CD14-positive monocyte (primary cell): Measurements from ENCODE around the gene CSK. TPM values are rescaled to one million over a fixed set of nuclear protein-coding genes. Genes with fewer than 3 reads are reported as not detected.

ENCODE experiments used
- DNase-seq, 3 donors: peaks; one replicate each; pipeline ENCODE4 v3.0.0-alpha.2; 2011 to 2022
- H2AFZ ChIP-seq: 2 replicates; pipeline ENCODE4 v1.6.0; 2012; ENCODE audit warnings: mild to moderate bottlenecking, low read depth, low read length, inconsistent platforms; ENCODE audit not compliant: insufficient read depth, poor library complexity, severe bottlenecking
- H3K27ac ChIP-seq, 2 donors: 1 replicate in 1 of 2; 2 replicates in 1 of 2; pipeline ENCODE4 v1.5.1; 2012 to 2013; ENCODE audit warnings: low read length in 2 of 2, control low read depth in 1 of 2, inconsistent platforms in 1 of 2, low read depth in 1 of 2, mild to moderate bottlenecking in 1 of 2
- H3K27me3 ChIP-seq, 2 donors: one replicate each; pipeline versions ENCODE4 v1.6.0 to v1.6.1; 2011 to 2013; ENCODE audit warnings: low read length in 2 of 2; ENCODE audit not compliant: control insufficient read depth in 2 of 2, insufficient read depth in 2 of 2
- H3K36me3 ChIP-seq, 2 donors: replicated peaks in 1 of 2; 1 replicate in 1 of 2; 2 replicates in 1 of 2; pipeline versions ENCODE4 v1.5.1 to v1.6.1; 2012 to 2013; ENCODE audit warnings: low read length in 2 of 2, control low read depth in 1 of 2, inconsistent platforms in 1 of 2, mild to moderate bottlenecking in 1 of 2; ENCODE audit not compliant: insufficient read depth in 2 of 2, control insufficient read depth in 1 of 2
- H3K4me1 ChIP-seq, 2 donors: 1 replicate in 1 of 2; 2 replicates in 1 of 2; pipeline versions ENCODE4 v1.5.1 to v1.6.1; 2012 to 2013; ENCODE audit warnings: low read length in 2 of 2, control low read depth in 1 of 2, inconsistent platforms in 1 of 2, mild to moderate bottlenecking in 1 of 2, moderate library complexity in 1 of 2; ENCODE audit not compliant: insufficient read depth in 2 of 2, control insufficient read depth in 1 of 2
- H3K4me2 ChIP-seq: replicated peaks from 2 replicates; pipeline ENCODE3; 2012; ENCODE audit warnings: low read length, moderate library complexity, mild to moderate bottlenecking; ENCODE audit not compliant: poor library complexity, severe bottlenecking; ENCODE audit errors: extremely low read depth
- H3K4me3 ChIP-seq, 3 experiments: fragments of 200-600 bp in 1 of 3; sonication (generic) in 1 of 3; replicated peaks in 1 of 3; 1 replicate in 2 of 3; 2 replicates in 1 of 3; pipeline ENCODE4 v1.5.1; 2011 to 2013; ENCODE audit warnings: low read length in 3 of 3, mild to moderate bottlenecking in 3 of 3, control low read depth in 2 of 3, low read depth in 2 of 3, inconsistent platforms in 1 of 3, moderate library complexity in 1 of 3
- H3K79me2 ChIP-seq: 2 replicates; pipeline ENCODE4 v1.6.0; 2012; ENCODE audit warnings: mild to moderate bottlenecking, control low read depth, inconsistent platforms, low read length, moderate library complexity; ENCODE audit not compliant: insufficient read depth
- H3K9ac ChIP-seq: 2 replicates; pipeline ENCODE4 v1.6.0; 2017; ENCODE audit warnings: low read length, mild to moderate bottlenecking; ENCODE audit not compliant: insufficient read depth, poor library complexity, severe bottlenecking
- H3K9me3 ChIP-seq, 2 donors: replicated peaks in 1 of 2; 1 replicate in 1 of 2; 2 replicates in 1 of 2; pipeline versions ENCODE4 v1.5.1 to v1.6.1; 2012 to 2013; ENCODE audit warnings: low read length in 2 of 2, control low read depth in 1 of 2; ENCODE audit not compliant: control insufficient read depth in 1 of 2, insufficient read depth in 1 of 2
- H4K20me1 ChIP-seq: 2 replicates; pipeline ENCODE4 v1.6.0; 2012; ENCODE audit warnings: mild to moderate bottlenecking, low read length, control low read depth, moderate library complexity; ENCODE audit not compliant: insufficient read depth
- H3K27ac Mint-ChIP-seq, 7 donors: one replicate each; pipeline ENCODE4 v1.8.0; 2020; ENCODE audit warnings: mild to moderate bottlenecking in 7 of 7, mixed read lengths in 7 of 7, moderate library complexity in 6 of 7, inconsistent platforms in 2 of 7
- H3K27me3 Mint-ChIP-seq, 3 donors: one replicate each; pipeline ENCODE4 v1.8.0; 2021 to 2022; ENCODE audit warnings: low read depth in 3 of 3, mild to moderate bottlenecking in 3 of 3, mixed read lengths in 3 of 3, moderate library complexity in 3 of 3, inconsistent platforms in 1 of 3
- H3K36me3 Mint-ChIP-seq, 2 donors: one replicate each; pipeline ENCODE4 v1.8.0; 2020; ENCODE audit warnings: mixed read lengths in 2 of 2, inconsistent platforms in 1 of 2, mild to moderate bottlenecking in 1 of 2
- H3K4me1 Mint-ChIP-seq: one replicate; pipeline ENCODE4 v1.8.0; 2020; ENCODE audit warnings: mild to moderate bottlenecking, mixed read lengths
- H3K4me3 Mint-ChIP-seq, 2 donors: one replicate each; pipeline ENCODE4 v1.8.0; 2020; ENCODE audit warnings: mild to moderate bottlenecking in 2 of 2, mixed read lengths in 2 of 2, moderate library complexity in 1 of 2
- H3K9me3 Mint-ChIP-seq, 7 donors: one replicate each; pipeline ENCODE4 v1.8.0; 2020 to 2022; ENCODE audit warnings: mixed read lengths in 7 of 7, mild to moderate bottlenecking in 6 of 7, moderate library complexity in 6 of 7, inconsistent platforms in 2 of 7
- WGBS: methylation state at CpG from one replicate; pipeline ENCODE4 v1.1.5; 2013; ENCODE audit warnings: missing lambda C conversion rate; ENCODE audit not compliant: insufficient coverage; 5-methylcytosine and 5-hydroxymethylcytosine counted together
- intact Hi-C, 2 donors: fragments of 100-400 bp; cut with micrococcal nuclease; formaldehyde crosslinking; loops; one replicate each; pipeline versions ENCODE4 v1.15.0 to v1.15.1; 2023
- polyA plus RNA-seq, 3 donors: library from polyadenylated mRNA; depleted of rRNA in 1 of 3; unstranded in 2 of 3; stranded (reverse) in 1 of 3; fragments of 300-500 nt in 2 of 3; fragments of >200 nt in 1 of 3; fragmentation: Illumina TruSeq in 2 of 3; gene quantifications; 1 replicate in 2 of 3; 2 replicates in 1 of 3; pipeline ENCODE4 v1.2.3, GENCODE V29; 2012 to 2021
- TF ChIP-seq, protein P1 (sequence below): fragments of 200-600 bp; IDR thresholded peaks from one replicate; pipeline ENCODE4 v1.8.0; 2022; ENCODE audit warnings: antibody characterized with exemption, mild to moderate bottlenecking

CSK gene
- polyA plus RNA-seq, 3 donors, result 79.0 to 426 (median 106) TPM

DNA sequence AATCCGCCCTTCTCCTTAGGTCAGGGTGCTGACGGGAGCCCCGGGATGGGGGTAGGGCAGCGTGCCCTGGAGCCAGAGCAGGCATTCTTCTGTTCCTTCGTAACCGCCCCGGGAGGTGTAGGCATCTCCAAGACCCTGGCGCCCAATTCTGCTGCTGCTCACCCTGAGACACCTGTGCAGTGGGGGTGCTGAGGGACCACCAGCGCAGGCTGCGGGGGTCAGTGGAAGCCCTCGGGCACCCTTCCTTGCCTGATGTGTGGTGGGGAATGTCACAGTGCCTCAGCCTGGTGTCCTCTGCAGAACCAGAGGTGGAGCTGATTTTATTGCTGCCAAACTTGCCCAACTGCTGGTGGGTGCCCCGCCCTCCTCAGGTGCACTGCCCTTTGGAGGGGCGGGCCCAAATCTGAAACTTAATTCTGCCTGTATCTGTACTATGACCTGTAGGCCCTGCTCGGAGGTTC, 7.3 kb downstream of the CSK start:
- peak overlapping the region; percentile 94 to 95 for H3K4me3 Mint-ChIP-seq

DNA sequence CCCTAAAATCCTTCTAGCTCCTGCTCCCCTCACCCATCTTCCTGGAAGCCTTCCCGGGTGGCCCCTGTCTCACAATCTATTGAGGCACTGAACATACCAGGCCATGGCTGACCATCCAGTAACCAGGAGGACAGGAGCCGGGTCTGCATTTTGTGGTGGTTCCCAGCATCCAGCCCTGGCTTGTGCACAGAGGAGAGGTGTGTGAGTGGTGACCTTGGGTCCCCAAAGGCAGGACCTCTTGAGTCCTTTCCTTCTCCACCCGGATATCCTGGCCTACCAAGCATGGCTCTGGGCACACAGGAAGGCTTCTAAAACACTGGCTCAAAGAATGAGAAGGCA, 7.8 kb downstream of the CSK start:
- 0% methylated on average over 1 of the region's 3 CpGs for WGBS
- peaks cover 36% of the 10 kb centered on the region for H4K20me1 ChIP-seq

More for the DNA sequence above, 7.3 kb downstream of the CSK start:
- H3K9me3 ChIP-seq, result no peaks in the 10 kb centered on the region
- DNase-seq, result no peak
- WGBS, result 4% methylated on average over 14 of the region's 14 CpGs
- H3K27me3 ChIP-seq, result no peaks in the 10 kb centered on the region
- peaks cover 94% of the 10 kb centered on the region for H3K79me2 ChIP-seq
- peaks cover 31% of the 10 kb centered on the region for H4K20me1 ChIP-seq
- peak overlapping the region; percentile 96 to 97 for H3K27ac ChIP-seq
- peaks cover 12 to 28% of the 10 kb centered on the region in 2 donors for H3K36me3 ChIP-seq
- peaks cover 97 to 100% of the 10 kb centered on the region in 2 donors for H3K4me1 ChIP-seq
- H3K36me3 Mint-ChIP-seq, result peaks cover 40 to 61% of the 10 kb centered on the region in 2 donors
- H3K9ac ChIP-seq, result peak overlapping the region; percentile 76
- H3K4me2 ChIP-seq, result peak overlapping the region; percentile 93
- peak overlapping the region; percentile 99 to 100 (median 100) for H3K27ac Mint-ChIP-seq
- peaks cover 91% of the 10 kb centered on the region for H3K4me1 Mint-ChIP-seq
- H2AFZ ChIP-seq, result no peak overlapping the region
- H3K9me3 Mint-ChIP-seq, result peaks cover 0 to 2% (median 0%) of the 10 kb centered on the region in 7 donors
- intact Hi-C loops, result no loop called here
- H3K4me3 ChIP-seq, result peak overlapping the region; percentile 17 to 100 (median 46)
- H3K27me3 Mint-ChIP-seq, result peaks cover 0 to 2% (median 0%) of the 10 kb centered on the region in 3 donors
- TF ChIP-seq, protein P1, sequence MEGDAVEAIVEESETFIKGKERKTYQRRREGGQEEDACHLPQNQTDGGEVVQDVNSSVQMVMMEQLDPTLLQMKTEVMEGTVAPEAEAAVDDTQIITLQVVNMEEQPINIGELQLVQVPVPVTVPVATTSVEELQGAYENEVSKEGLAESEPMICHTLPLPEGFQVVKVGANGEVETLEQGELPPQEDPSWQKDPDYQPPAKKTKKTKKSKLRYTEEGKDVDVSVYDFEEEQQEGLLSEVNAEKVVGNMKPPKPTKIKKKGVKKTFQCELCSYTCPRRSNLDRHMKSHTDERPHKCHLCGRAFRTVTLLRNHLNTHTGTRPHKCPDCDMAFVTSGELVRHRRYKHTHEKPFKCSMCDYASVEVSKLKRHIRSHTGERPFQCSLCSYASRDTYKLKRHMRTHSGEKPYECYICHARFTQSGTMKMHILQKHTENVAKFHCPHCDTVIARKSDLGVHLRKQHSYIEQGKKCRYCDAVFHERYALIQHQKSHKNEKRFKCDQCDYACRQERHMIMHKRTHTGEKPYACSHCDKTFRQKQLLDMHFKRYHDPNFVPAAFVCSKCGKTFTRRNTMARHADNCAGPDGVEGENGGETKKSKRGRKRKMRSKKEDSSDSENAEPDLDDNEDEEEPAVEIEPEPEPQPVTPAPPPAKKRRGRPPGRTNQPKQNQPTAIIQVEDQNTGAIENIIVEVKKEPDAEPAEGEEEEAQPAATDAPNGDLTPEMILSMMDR, result no peak

More for the DNA sequence above, 7.8 kb downstream of the CSK start:
- Mint-ChIP-seq H3K27ac (peak overlapping the region; percentile 99 to 100 (median 100)), H3K27me3 (peaks cover 0 to 2% (median 0%) of the 10 kb centered on the region in 3 donors), H3K4me1 (peaks cover 92% of the 10 kb centered on the region), H3K36me3 (peaks cover 39 to 62% of the 10 kb centered on the region in 2 donors), H3K9me3 (peaks cover 0 to under 1% (median 0%) of the 10 kb centered on the region in 7 donors), H3K4me3 (peak overlapping the region; percentile 94 to 95)
- peak overlapping the region; percentile 96 to 97 for H3K27ac ChIP-seq
- no peaks in the 10 kb centered on the region for H3K27me3 ChIP-seq
- TF ChIP-seq, protein P1, result no peak
- H3K36me3 ChIP-seq, result peaks cover 16 to 33% of the 10 kb centered on the region in 2 donors
- intact Hi-C loops, result loop anchor here in 1 of 2 donors (1.0 kb wide), 1 partner anchor 10 kb away; no protein-coding TSS in a partner anchor
- no peak overlapping the region for H2AFZ ChIP-seq
- H3K4me1 ChIP-seq, result peaks cover 95 to 100% of the 10 kb centered on the region in 2 donors
- peak overlapping the region; percentile 17 to 100 (median 46) for H3K4me3 ChIP-seq
- H3K4me2 ChIP-seq, result peak overlapping the region; percentile 93
- H3K9me3 ChIP-seq, result no peaks in the 10 kb centered on the region
- peaks cover 94% of the 10 kb centered on the region for H3K79me2 ChIP-seq
- H3K9ac ChIP-seq, result peak overlapping the region; percentile 76
- no peak for DNase-seq
